Heart right ventricle (tissue), 16 donors: ENCODE measurements around the gene NT5DC3. TPM values are rescaled to one million over a fixed set of nuclear protein-coding genes. Genes with fewer than 3 reads are reported as not detected.
A peak's percentile ranks its signal among the peaks of the same experiment; 100 is the strongest.

Experiments
- ATAC-seq, 8 donors: fragments of 200-7000 bp; cut with Tn5 transposase; one replicate each; pipeline ENCODE4 v1.9.1; 2020; ENCODE audit warnings: mild to moderate bottlenecking in 8 of 8, moderate library complexity in 8 of 8, moderate number of reproducible peaks in 1 of 8
- DNase-seq, 2 donors: peaks; one replicate each; pipeline ENCODE4 v3.0.0-alpha.2; 2020
- H3K27ac ChIP-seq, 10 donors: fragments of 200-600 bp; sonication (generic) in 2 of 10; one replicate each; pipeline versions ENCODE4 v1.5.0 to v1.8.0; 2020 to 2022; ENCODE audit warnings: mild to moderate bottlenecking in 3 of 10
- H3K27me3 ChIP-seq, 7 donors: fragments of 200-600 bp; one replicate each; pipeline ENCODE4 v1.8.0; 2021 to 2022; ENCODE audit warnings: mild to moderate bottlenecking in 2 of 7
- H3K36me3 ChIP-seq, 9 donors: fragments of 200-600 bp; sonication (generic) in 1 of 9; one replicate each; pipeline versions ENCODE4 v1.5.0 to v1.8.0; 2020 to 2022; ENCODE audit warnings: mild to moderate bottlenecking in 2 of 9
- H3K4me1 ChIP-seq, 9 donors: fragments of 200-600 bp; sonication (generic) in 1 of 9; one replicate each; pipeline versions ENCODE4 v1.5.0 to v1.8.0; 2020 to 2022; ENCODE audit warnings: mild to moderate bottlenecking in 4 of 9
- H3K4me3 ChIP-seq, 10 donors: fragments of 200-600 bp; sonication (generic) in 2 of 10; one replicate each; pipeline versions ENCODE4 v1.5.0 to v1.8.0; 2020 to 2022; ENCODE audit warnings: mild to moderate bottlenecking in 7 of 10, moderate library complexity in 2 of 10
- H3K9me3 ChIP-seq, 11 donors: fragments of 200-600 bp in 10 of 11; sonication (generic) in 2 of 11; one replicate each; pipeline versions ENCODE4 v1.5.0 to v1.8.0; 2013 to 2022; ENCODE audit warnings: mild to moderate bottlenecking in 2 of 11, control low read depth in 1 of 11, moderate library complexity in 1 of 11
- CTCF ChIP-seq, 9 donors: fragments of 200-600 bp; sonication (generic) in 2 of 9; IDR thresholded peaks; one replicate each; pipeline versions ENCODE4 v1.5.0 to v1.8.0; 2021 to 2022; ENCODE audit warnings: antibody characterized with exemption in 9 of 9, mild to moderate bottlenecking in 5 of 9, moderate library complexity in 1 of 9
- WGBS, 2 donors: extraction: QIAGEN DNeasy Blood & Tissue Kit; methylation state at CpG; one replicate each; pipeline ENCODE4 v1.1.7; 2013; ENCODE audit warnings: inconsistent platforms in 1 of 2; 5-methylcytosine and 5-hydroxymethylcytosine counted together
- intact Hi-C, 10 donors: fragments of 100-400 bp; cut with DNase I; formaldehyde crosslinking; loops; one replicate each; pipeline versions ENCODE4 v1.11.1 to v1.14.2; 2022
- polyA plus RNA-seq, 2 donors: library from polyadenylated mRNA; stranded (reverse); fragments of 200-250 nt; gene quantifications; one replicate each; pipeline ENCODE4 v1.2.3, GENCODE V29; 2013
- total RNA-seq, 10 donors: library from RNA; stranded (reverse); fragmentation: NEBNext Ultra II Directional in 3 of 10; extraction: Animal tissue kit (Norgen Biotek cat#: 25700) in 3 of 10; gene quantifications; one replicate each; pipeline versions ENCODE4 v1.2.1 to v1.2.4, GENCODE V29; 2021 to 2023
- donor health status: Arrhythmogenic right ventricular cardiomyopathy.
- donor health status: ischemic (EF 13 %, LVEDD 7.1; RV severe dilation, severe dysfunction).
- donor health status: healthy with polysubstance abuse.
- donor health status: DM: no; HTN: yes; CAD: no.
- donor health status: DM: no; HTN: no; CAD: no.
- donor health status: ischemic (EF 25% LVEDD 6.9; RV normal size, moderate dysfunction).
- donor health status: ischemic (EF 25% LVEDD 5.7; RV mildly dilated, moderate dysfunction).
- donor health status: healthy.
- donor health status: DM: yes; HTN: yes; CAD: no.
- donor health status: Ischemic cardiomyopathy.
- donor health status: ischemic (EF 35%, LVEDD 5.7; RV mildly dilated, moderate dysfunction).
- donor health status: nonischemic (EF 11% LVEDD 7.7; RV severe dilation, severe dysfunction).
- donor health status: DM: yes; HTN: yes; CAD: no.
- donor health status: PGD.
- donor health status: ischemic (EF 29% LVEDD 5.4; RV normal size, mild dysfunction).
- donor health status: nonischemic (EF 23%, LVEDD 6.1; RV moderate dilation, normal function).

The NT5DC3 gene
- total and polyA plus RNA-seq, 12 donors = 1.0 to 4.9 (median 3.4) TPM

- no peak for ATAC-seq
- H3K27me3 ChIP-seq = no peaks in the 10 kb centered on the region
- intact Hi-C loops = no loop called here
- H3K4me1 ChIP-seq = peaks cover 0 to 36% (median 0%) of the 10 kb centered on the region in 9 donors
- H3K9me3 ChIP-seq = no peaks in the 10 kb centered on the region
- H3K27ac ChIP-seq = no peak overlapping the region
- 91 to 92% methylated on average over 6 of the region's 6 CpGs for WGBS, 2 donors
- H3K36me3 ChIP-seq = no peaks in the 10 kb centered on the region
- DNase-seq = no peak
- no peak overlapping the region for H3K4me3 ChIP-seq
- TF ChIP-seq CTCF (IDR thresholded peaks at IDR 0.05) = no peak
These were observed 32.7 kb downstream of the NT5DC3 start for GRCh38 chr12:103808239-103808880.

- DNase-seq (no peak), ATAC-seq (no peak)
- peaks cover 0 to 36% (median 0%) of the 10 kb centered on the region in 9 donors for H3K4me1 ChIP-seq
- no peaks in the 10 kb centered on the region for H3K27me3 ChIP-seq
- H3K4me3 ChIP-seq = no peak overlapping the region
- no peaks in the 10 kb centered on the region for H3K36me3 ChIP-seq
- intact Hi-C loops = no loop called here
- H3K27ac ChIP-seq = no peak overlapping the region
- no peaks in the 10 kb centered on the region for H3K9me3 ChIP-seq
- no peak for TF ChIP-seq CTCF (IDR thresholded peaks at IDR 0.05)
- WGBS, 2 donors = 82 to 87% methylated on average over 9 of the region's 9 CpGs
These were observed 33.3 kb downstream of the NT5DC3 start for GRCh38 chr12:103807561-103808238.

GRCh38 chr12:103806803-103807202, 34.2 kb downstream of the NT5DC3 start:
- ATAC-seq (no peak), DNase-seq (no peak)
- intact Hi-C loops = no loop called here
- Histone ChIP-seq H3K9me3 (no peaks in the 10 kb centered on the region), H3K36me3 (no peaks in the 10 kb centered on the region), H3K27me3 (no peaks in the 10 kb centered on the region), H3K4me1 (peaks cover 0 to 41% (median 0%) of the 10 kb centered on the region in 9 donors), H3K27ac (peak overlapping the region in 1 of 10 donors; percentile 38), H3K4me3 (no peak overlapping the region)
- 78 to 82% methylated on average over 4 of the region's 4 CpGs for WGBS, 2 donors
- no peak for TF ChIP-seq CTCF (IDR thresholded peaks at IDR 0.05)

DNA sequence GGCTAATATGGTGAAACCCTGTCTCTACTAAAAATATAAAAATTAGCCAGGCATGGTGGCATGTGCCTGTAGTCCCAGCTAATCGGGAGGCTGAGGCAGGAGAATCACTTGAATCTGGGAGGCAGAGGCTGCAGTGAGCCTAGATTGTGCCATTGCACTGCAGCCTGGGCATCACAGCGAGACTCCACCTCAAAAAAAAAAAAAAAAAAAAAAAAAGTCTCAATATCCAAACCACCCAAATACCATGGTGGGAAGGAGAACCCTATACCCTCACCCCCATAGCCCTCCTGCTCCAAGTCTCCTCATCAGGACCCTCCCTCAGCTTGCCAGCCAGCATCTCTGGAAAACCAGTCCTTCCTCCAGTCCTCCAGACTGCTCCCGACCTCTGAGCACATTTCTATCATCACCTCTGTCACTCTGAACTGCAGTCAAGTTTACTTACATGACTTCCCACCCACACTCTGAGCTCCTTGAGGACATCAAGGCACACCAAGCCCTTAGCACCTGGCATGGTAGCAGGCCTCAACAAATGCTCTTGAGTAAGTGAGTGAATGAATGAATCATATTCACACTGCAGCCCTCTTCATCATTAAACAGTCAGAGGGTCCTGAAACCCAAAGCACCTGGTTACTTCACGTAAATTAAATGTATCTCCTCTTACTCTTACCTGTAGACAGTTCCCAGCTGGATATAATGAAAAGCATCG, 35.2 kb downstream of the NT5DC3 start:
- H3K27ac ChIP-seq = no peak overlapping the region
- DNase-seq (no peak), ATAC-seq (no peak)
- intact Hi-C loops = no loop called here
- H3K4me1 ChIP-seq = peaks cover 0 to 44% (median 3%) of the 10 kb centered on the region in 9 donors
- H3K9me3 ChIP-seq = no peaks in the 10 kb centered on the region
- no peak for TF ChIP-seq CTCF (IDR thresholded peaks at IDR 0.05)
- WGBS, 2 donors = 89 to 94% methylated on average over 5 of the region's 5 CpGs
- no peaks in the 10 kb centered on the region for H3K27me3 ChIP-seq
- no peak overlapping the region for H3K4me3 ChIP-seq
- no peaks in the 10 kb centered on the region for H3K36me3 ChIP-seq
